CD4-positive, alpha-beta memory T cell (primary cell): Measurements from ENCODE around the gene RASA3. TPM values are rescaled to one million over a fixed set of nuclear protein-coding genes. Genes with fewer than 3 reads are reported as not detected.
A peak's percentile ranks its signal among the peaks of the same experiment; 100 is the strongest.

Experiments
- CTCF ChIA-PET: fragments of 350-600 bp; sonication (Branson Sonifier 250); formaldehyde crosslinking; loops from one replicate; lab custom pipeline; 2021; ENCODE audit warnings: inconsistent platforms; ENCODE audit not compliant: partially characterized antibody; lab: Charles Lee
- POLR2A ChIA-PET: fragments of 350-600 bp; sonication (Branson Sonifier 250); formaldehyde crosslinking; loops from one replicate; lab custom pipeline; 2021; ENCODE audit not compliant: partially characterized antibody; lab: Charles Lee
- DNase-seq, 5 donors: peaks; one replicate each; pipeline versions ENCODE4 v3.0.0 to v3.0.0-alpha.2; 2020 to 2022; ENCODE audit warnings: mixed read lengths in 1 of 5
- H3K27ac ChIP-seq: one replicate; pipeline ENCODE4 v1.7.0; 2013; ENCODE audit warnings: low read depth, low read length
- H3K27me3 ChIP-seq: 2 replicates; pipeline ENCODE4 v1.7.0; 2013; ENCODE audit warnings: mild to moderate bottlenecking, low read length, moderate library complexity; ENCODE audit not compliant: insufficient read depth
- H3K36me3 ChIP-seq: 2 replicates; pipeline ENCODE4 v1.7.0; 2013; ENCODE audit warnings: mild to moderate bottlenecking, low read length, moderate library complexity; ENCODE audit not compliant: insufficient read depth
- H3K4me1 ChIP-seq: 2 replicates; pipeline ENCODE4 v1.7.0; 2013; ENCODE audit warnings: mild to moderate bottlenecking, low read length, moderate library complexity; ENCODE audit not compliant: insufficient read depth
- H3K4me3 ChIP-seq, 2 donors: one replicate each; pipeline ENCODE4 v1.7.0; 2013; ENCODE audit warnings: low read length in 2 of 2, mild to moderate bottlenecking in 1 of 2
- H3K9me3 ChIP-seq, 2 donors: one replicate each; pipeline ENCODE4 v1.7.0; 2013; ENCODE audit warnings: low read length in 2 of 2, control low read depth in 1 of 2; ENCODE audit not compliant: control insufficient read depth in 1 of 2
- H3K27ac Mint-ChIP-seq, 7 donors: one replicate each; pipeline ENCODE4 v1.8.0; 2020 to 2021; ENCODE audit warnings: mixed read lengths in 7 of 7, mild to moderate bottlenecking in 6 of 7, inconsistent platforms in 3 of 7, moderate library complexity in 3 of 7
- H3K27me3 Mint-ChIP-seq, 2 donors: one replicate each; pipeline ENCODE4 v1.8.0; 2020 to 2021; ENCODE audit warnings: mixed read lengths in 2 of 2
- H3K36me3 Mint-ChIP-seq, 2 donors: one replicate each; pipeline ENCODE4 v1.8.0; 2020 to 2021; ENCODE audit warnings: mixed read lengths in 2 of 2, inconsistent platforms in 1 of 2, mild to moderate bottlenecking in 1 of 2
- H3K4me1 Mint-ChIP-seq, 4 donors: one replicate each; pipeline ENCODE4 v1.8.0; 2020 to 2021; ENCODE audit warnings: mixed read lengths in 4 of 4, mild to moderate bottlenecking in 1 of 4
- H3K4me3 Mint-ChIP-seq, 8 donors: one replicate each; pipeline ENCODE4 v1.8.0; 2020 to 2021; ENCODE audit warnings: mixed read lengths in 8 of 8, mild to moderate bottlenecking in 7 of 8, moderate library complexity in 6 of 8, inconsistent platforms in 3 of 8
- H3K9me3 Mint-ChIP-seq, 8 donors: one replicate each; pipeline ENCODE4 v1.8.0; 2020 to 2021; ENCODE audit warnings: mixed read lengths in 8 of 8, mild to moderate bottlenecking in 5 of 8, inconsistent platforms in 3 of 8, moderate library complexity in 1 of 8
- intact Hi-C: fragments of 100-400 bp; cut with micrococcal nuclease; formaldehyde crosslinking; loops from one replicate; pipeline ENCODE4 v1.15.1; 2023
- polyA plus RNA-seq, 2 donors: library from polyadenylated mRNA; unstranded; fragments of 300-500 nt; fragmentation: Illumina TruSeq; gene quantifications; one replicate each; pipeline ENCODE4 v1.2.3, GENCODE V29; 2021
- total RNA-seq, 2 experiments: library from RNA; stranded (reverse); gene quantifications; one replicate each; pipeline ENCODE4 v1.2.3, GENCODE V29; 2021

The RASA3 gene
- total and polyA plus RNA-seq, 4 experiments from 2014 or later, result 65.5 to 174 (median 156) TPM

DNA sequence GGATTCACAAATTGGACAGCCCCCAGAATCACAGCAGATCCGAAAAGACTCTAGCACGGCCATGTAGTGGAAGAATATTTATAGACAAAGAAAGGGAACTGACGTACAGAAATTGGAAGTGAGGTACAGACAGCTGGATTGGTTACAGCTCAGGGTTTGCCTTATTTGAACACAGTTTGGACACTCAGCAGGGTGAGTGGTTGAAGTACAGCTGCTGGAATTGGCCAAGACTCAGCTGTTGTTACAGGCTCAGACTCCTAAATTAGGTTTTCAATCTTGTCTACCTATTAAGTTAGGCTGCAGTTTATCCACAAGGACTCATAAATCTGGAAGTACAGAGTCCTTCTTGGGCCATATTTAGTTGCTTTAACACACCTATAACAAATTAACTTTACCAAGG is 40.8 kb upstream of the RASA3 start:
- Histone ChIP-seq H3K4me3 (no peak overlapping the region), H3K27ac (no peak overlapping the region), H3K27me3 (no peaks in the 10 kb centered on the region), H3K9me3 (peaks cover 0 to 13% of the 10 kb centered on the region in 2 donors), H3K4me1 (peaks cover 32% of the 10 kb centered on the region), H3K36me3 (no peaks in the 10 kb centered on the region)
- no peak overlapping the region for H3K27ac Mint-ChIP-seq
- CTCF ChIA-PET, result interaction anchor here (1.0 to 2.1 kb wide), 2 partner anchors 22 to 62 kb away, joined by 3 to 5 read pairs; no protein-coding TSS in a partner anchor
- no peaks in the 10 kb centered on the region for H3K27me3 Mint-ChIP-seq
- H3K36me3 Mint-ChIP-seq, result peaks cover 6 to 16% of the 10 kb centered on the region in 2 donors
- H3K9me3 Mint-ChIP-seq, result peaks cover 0 to 31% (median 18%) of the 10 kb centered on the region in 8 donors
- no peak overlapping the region for H3K4me3 Mint-ChIP-seq
- DNase-seq, result no peak
- POLR2A ChIA-PET, result interaction anchor here (1.0 to 1.4 kb wide), 2 partner anchors 11 to 47 kb away, joined by 3 read pairs; no protein-coding TSS in a partner anchor
- intact Hi-C loops, result no loop called here
- peaks cover 15 to 47% (median 29%) of the 10 kb centered on the region in 4 donors for H3K4me1 Mint-ChIP-seq

DNA sequence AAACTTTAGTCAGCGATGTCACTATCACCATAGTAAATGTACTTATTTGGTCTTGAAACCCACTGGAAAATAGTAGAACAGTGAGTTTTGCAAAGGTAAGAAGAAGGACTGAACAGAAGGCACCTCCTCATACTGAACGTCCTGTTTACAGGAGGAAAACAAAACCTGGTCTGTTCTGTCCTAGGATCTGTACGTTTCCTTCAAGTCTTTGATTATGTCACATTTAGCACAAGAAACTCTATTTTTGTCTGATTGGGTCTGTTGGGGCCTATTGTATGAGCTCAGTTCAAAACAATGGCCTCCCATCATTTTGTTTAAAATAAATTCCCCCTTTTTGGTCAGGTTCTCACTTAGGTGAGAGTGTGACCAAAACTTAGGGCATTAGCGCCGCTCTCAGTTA is 35.5 kb upstream of the RASA3 start:
- H3K36me3 ChIP-seq, result no peaks in the 10 kb centered on the region
- H3K4me3 ChIP-seq, result no peak overlapping the region
- H3K36me3 Mint-ChIP-seq, result peaks cover 0 to 3% of the 10 kb centered on the region in 2 donors
- DNase-seq, result no peak
- H3K27me3 Mint-ChIP-seq, result no peaks in the 10 kb centered on the region
- no peaks in the 10 kb centered on the region for H3K9me3 ChIP-seq
- peaks cover 10 to 56% (median 33%) of the 10 kb centered on the region in 4 donors for H3K4me1 Mint-ChIP-seq
- H3K4me3 Mint-ChIP-seq, result peak overlapping the region in 1 of 8 donors; percentile 25
- POLR2A ChIA-PET, result interaction anchor here (1.1 to 1.7 kb wide), 6 partner anchors 11 to 42 kb away, joined by 3 to 7 read pairs (median 4); no protein-coding TSS in a partner anchor
- CTCF ChIA-PET, result interaction anchor here (0.6 to 1.2 kb wide), 3 partner anchors 15 to 1249 kb away, joined by 3 to 5 read pairs (median 4); no protein-coding TSS in a partner anchor
- no peak overlapping the region for H3K27ac ChIP-seq
- H3K27ac Mint-ChIP-seq, result peak overlapping the region in 3 of 7 donors; percentile 13 to 26 (median 18)
- peaks cover 0 to 13% (median 8%) of the 10 kb centered on the region in 8 donors for H3K9me3 Mint-ChIP-seq
- no peaks in the 10 kb centered on the region for H3K27me3 ChIP-seq
- intact Hi-C loops, result no loop called here
- peaks cover 34% of the 10 kb centered on the region for H3K4me1 ChIP-seq

DNA sequence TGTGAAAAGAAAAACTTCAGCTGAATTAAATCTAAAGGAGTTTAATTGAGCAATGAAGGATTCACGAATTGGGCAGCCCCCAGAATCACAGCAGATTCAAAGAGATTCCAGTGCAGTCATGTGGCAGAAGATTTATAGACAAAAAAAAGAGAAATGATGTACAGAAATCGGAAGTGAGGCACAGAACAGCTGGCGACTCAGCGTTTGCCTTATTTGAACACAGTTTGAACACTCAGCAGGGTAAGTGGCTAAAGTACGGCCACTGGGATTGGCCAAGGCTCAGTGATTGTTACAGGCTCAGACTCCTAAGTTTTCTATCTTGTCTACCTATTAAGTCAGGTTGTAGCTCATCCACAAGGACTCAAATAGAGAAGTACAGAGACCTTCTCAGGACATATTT is 35.0 kb upstream of the RASA3 start:
- peaks cover 13 to 61% (median 38%) of the 10 kb centered on the region in 4 donors for H3K4me1 Mint-ChIP-seq
- H3K27me3 Mint-ChIP-seq, result no peaks in the 10 kb centered on the region
- no peak for DNase-seq
- Histone ChIP-seq H3K9me3 (no peaks in the 10 kb centered on the region), H3K36me3 (no peaks in the 10 kb centered on the region), H3K4me1 (peaks cover 39% of the 10 kb centered on the region), H3K4me3 (no peak overlapping the region), H3K27me3 (no peaks in the 10 kb centered on the region), H3K27ac (no peak overlapping the region)
- H3K27ac Mint-ChIP-seq, result peak overlapping the region in 4 of 7 donors; percentile 18 to 91 (median 30)
- intact Hi-C loops, result no loop called here
- H3K36me3 Mint-ChIP-seq, result peaks cover 0 to 3% of the 10 kb centered on the region in 2 donors
- CTCF ChIA-PET, result interaction anchor here (1.2 to 1.3 kb wide), 4 partner anchors 15 to 57 kb away, joined by 3 to 5 read pairs (median 4); no protein-coding TSS in a partner anchor
- peaks cover 0 to 10% (median 5%) of the 10 kb centered on the region in 8 donors for H3K9me3 Mint-ChIP-seq
- POLR2A ChIA-PET, result interaction anchor here (1.1 to 1.7 kb wide), 6 partner anchors 11 to 42 kb away, joined by 3 to 7 read pairs (median 4); no protein-coding TSS in a partner anchor
- peak overlapping the region in 1 of 8 donors; percentile 61 for H3K4me3 Mint-ChIP-seq

DNA sequence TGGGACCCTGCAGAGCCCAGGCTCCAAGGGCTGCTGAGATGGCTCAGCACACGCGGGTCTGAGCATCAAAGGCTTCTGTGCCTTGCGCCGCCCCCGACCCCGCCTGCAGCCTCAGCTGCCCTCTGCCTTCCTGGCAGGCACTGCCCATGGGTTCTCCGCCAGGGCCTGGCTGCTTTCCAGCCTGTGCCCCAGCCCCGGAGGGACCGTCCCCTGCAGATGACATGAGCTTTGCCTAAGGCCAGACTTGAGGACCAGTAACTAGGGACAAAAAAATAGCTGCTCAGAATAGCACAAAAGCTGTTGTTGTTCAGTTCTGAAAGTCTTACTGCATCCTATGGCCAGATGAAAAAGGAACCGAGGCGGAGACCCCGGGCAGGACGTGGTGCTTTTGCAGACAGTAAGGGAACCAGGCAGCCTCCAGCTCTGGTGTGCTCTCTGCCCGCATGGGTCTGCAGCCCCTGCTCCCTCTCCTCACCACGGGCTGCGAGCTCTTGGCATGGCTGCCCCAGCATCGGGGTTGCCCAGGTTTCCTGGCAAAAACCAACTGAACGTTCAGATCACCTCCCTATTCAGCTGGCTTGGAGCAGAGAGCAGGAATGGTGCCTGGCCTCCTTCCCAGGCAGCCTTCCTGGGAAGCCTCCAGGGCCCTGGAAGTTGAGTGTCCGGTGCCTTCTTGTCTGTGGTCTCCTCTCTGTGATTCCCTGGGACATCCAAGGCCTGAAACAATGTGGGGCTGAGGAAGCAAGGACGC is 34.1 kb upstream of the RASA3 start:
- H3K36me3 Mint-ChIP-seq, result peaks cover 0 to under 1% of the 10 kb centered on the region in 2 donors
- no peaks in the 10 kb centered on the region for H3K9me3 ChIP-seq
- no peak overlapping the region for H3K27ac ChIP-seq
- H3K4me1 Mint-ChIP-seq, result peaks cover 22 to 69% (median 46%) of the 10 kb centered on the region in 4 donors
- H3K27me3 Mint-ChIP-seq, result no peaks in the 10 kb centered on the region
- ChIA-PET CTCF (interaction anchor here (1.0 to 1.3 kb wide), 4 partner anchors 14 to 26 kb away, joined by 3 to 5 read pairs (median 3); no protein-coding TSS in a partner anchor), POLR2A (interaction anchor here (0.9 to 1.7 kb wide), 7 partner anchors 9 to 151 kb away, joined by 3 to 7 read pairs (median 4); no protein-coding TSS in a partner anchor)
- H3K4me3 ChIP-seq, result no peak overlapping the region
- H3K27ac Mint-ChIP-seq, result peak overlapping the region in 1 of 7 donors; percentile 27
- DNase-seq, result no peak
- peaks cover 0 to 7% (median 0%) of the 10 kb centered on the region in 8 donors for H3K9me3 Mint-ChIP-seq
- H3K4me3 Mint-ChIP-seq, result no peak overlapping the region
- H3K36me3 ChIP-seq, result no peaks in the 10 kb centered on the region
- intact Hi-C loops, result no loop called here
- no peaks in the 10 kb centered on the region for H3K27me3 ChIP-seq
- peaks cover 47% of the 10 kb centered on the region for H3K4me1 ChIP-seq

DNA sequence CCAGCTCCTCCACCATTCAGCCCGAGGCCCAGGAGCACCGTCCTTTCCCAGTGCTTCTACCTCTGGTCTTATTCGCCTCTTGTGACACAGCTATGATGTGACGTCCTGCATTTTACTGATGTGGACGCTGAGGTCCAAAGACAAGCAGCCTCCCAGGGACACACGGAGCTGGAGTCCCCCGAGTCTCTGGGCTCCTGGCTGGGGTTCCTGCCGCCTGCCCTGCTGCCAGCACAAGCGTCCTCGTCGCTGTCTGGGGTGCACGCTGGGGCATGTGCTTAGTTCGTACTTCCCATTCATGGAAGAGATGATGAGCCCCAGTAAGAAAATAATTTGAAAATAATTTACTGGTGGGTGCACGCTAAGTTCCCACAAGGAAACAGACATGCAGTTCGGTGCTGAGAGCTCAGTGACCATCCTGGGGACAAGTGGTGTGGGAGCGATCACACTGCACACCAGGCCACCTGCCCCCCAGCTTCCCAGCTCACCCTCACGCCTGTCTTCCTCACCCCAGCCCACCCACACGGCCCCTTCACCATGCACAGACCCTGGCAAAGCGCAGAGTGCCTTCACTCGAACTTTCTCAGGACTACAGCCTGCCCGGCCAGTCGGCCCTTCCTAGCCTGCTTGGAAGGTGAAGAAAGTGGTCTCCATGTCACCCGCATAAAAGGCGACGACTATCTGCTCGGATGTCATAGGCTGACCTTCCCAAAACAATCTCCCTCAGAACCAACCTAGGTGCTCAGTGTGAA is 32.4 kb upstream of the RASA3 start:
- peak overlapping the region in 3 of 7 donors; percentile 42 to 68 (median 50) for H3K27ac Mint-ChIP-seq
- Histone ChIP-seq H3K27me3 (no peaks in the 10 kb centered on the region), H3K36me3 (no peaks in the 10 kb centered on the region), H3K4me1 (peaks cover 64% of the 10 kb centered on the region), H3K4me3 (no peak overlapping the region), H3K9me3 (no peaks in the 10 kb centered on the region), H3K27ac (no peak overlapping the region)
- intact Hi-C loops, result loop anchor here (5.0 kb wide), 1 partner anchor 38 kb away; no protein-coding TSS in a partner anchor
- no peaks in the 10 kb centered on the region for H3K27me3 Mint-ChIP-seq
- CTCF ChIA-PET, result interaction anchor here (1.3 to 1.7 kb wide), 3 partner anchors 21 to 57 kb away, joined by 4 read pairs; no protein-coding TSS in a partner anchor
- peaks cover 34 to 86% (median 63%) of the 10 kb centered on the region in 4 donors for H3K4me1 Mint-ChIP-seq
- no peaks in the 10 kb centered on the region for H3K36me3 Mint-ChIP-seq
- DNase-seq, result no peak
- H3K4me3 Mint-ChIP-seq, result peak overlapping the region in 1 of 8 donors; percentile 33
- POLR2A ChIA-PET, result interaction anchor here (1.2 to 2.1 kb wide), 3 partner anchors 16 to 24 kb away, joined by 3 to 10 read pairs (median 5); no protein-coding TSS in a partner anchor
- H3K9me3 Mint-ChIP-seq, result no peaks in the 10 kb centered on the region

DNA sequence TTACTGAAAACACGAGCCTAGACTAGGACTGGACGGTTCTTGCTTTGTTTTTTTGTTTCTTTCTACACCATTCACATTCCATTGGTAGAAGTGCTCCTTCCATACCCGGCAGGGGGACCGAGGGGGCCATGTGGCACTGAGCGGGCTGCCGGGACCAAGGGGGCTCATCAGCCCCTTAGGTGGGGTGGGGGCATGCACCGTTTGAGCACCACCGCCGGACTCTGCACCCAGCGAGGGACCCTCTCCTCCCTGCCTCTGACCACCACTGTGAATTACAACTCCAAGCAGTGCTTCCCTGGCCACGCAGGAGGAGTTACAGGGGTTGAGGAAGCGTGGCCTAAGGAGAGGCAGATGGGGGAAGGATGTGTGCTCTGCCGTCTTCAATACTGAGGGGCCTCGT is 31.6 kb upstream of the RASA3 start:
- Mint-ChIP-seq H3K4me3 (no peak overlapping the region), H3K9me3 (peaks cover 0 to 3% (median 0%) of the 10 kb centered on the region in 8 donors), H3K27ac (peak overlapping the region in 1 of 7 donors; percentile 28), H3K36me3 (no peaks in the 10 kb centered on the region), H3K27me3 (no peaks in the 10 kb centered on the region), H3K4me1 (peaks cover 42 to 94% (median 70%) of the 10 kb centered on the region in 4 donors)
- intact Hi-C loops, result loop anchor here (5.0 kb wide), 1 partner anchor 37 kb away; no protein-coding TSS in a partner anchor
- ChIA-PET CTCF (interaction anchor here (1.3 to 2.9 kb wide), 4 partner anchors 20 to 58 kb away, joined by 4 to 11 read pairs (median 4); no protein-coding TSS in a partner anchor), POLR2A (interaction anchor here (1.1 to 5.8 kb wide), 6 partner anchors 13 to 29 kb away, joined by 3 to 54 read pairs (median 12); no protein-coding TSS in a partner anchor)
- H3K27me3 ChIP-seq, result no peaks in the 10 kb centered on the region
- H3K9me3 ChIP-seq, result no peaks in the 10 kb centered on the region
- no peak overlapping the region for H3K27ac ChIP-seq
- peaks cover 72% of the 10 kb centered on the region for H3K4me1 ChIP-seq
- DNase-seq, result no peak
- H3K4me3 ChIP-seq, result no peak overlapping the region
- H3K36me3 ChIP-seq, result no peaks in the 10 kb centered on the region
